Spleen (tissue), 11 donors: ENCODE results near the gene CCDC188. TPM values are rescaled to one million over a fixed set of nuclear protein-coding genes. Genes with fewer than 3 reads are reported as not detected.

ENCODE experiments used
- DNase-seq: peaks from one replicate; pipeline ENCODE4 v3.0.0-alpha.2; 2020
- H3K27ac ChIP-seq, 8 donors: fragments of 200-600 bp; sonication (generic) in 7 of 8; 1 replicate in 4 of 8; 2 replicates in 4 of 8; pipeline versions ENCODE4 v1.5.0 to v1.8.0; 2016 to 2021; ENCODE audit warnings: inconsistent platforms in 4 of 8, mild to moderate bottlenecking in 4 of 8, moderate library complexity in 1 of 8
- H3K27me3 ChIP-seq, 7 donors: fragments of 200-600 bp; sonication (generic) in 6 of 7; replicated peaks in 1 of 7; 1 replicate in 4 of 7; 2 replicates in 3 of 7; pipeline versions ENCODE4 v1.5.0 to v1.8.0; 2016 to 2021; ENCODE audit warnings: inconsistent platforms in 3 of 7, mild to moderate bottlenecking in 1 of 7
- H3K36me3 ChIP-seq, 6 donors: fragments of 200-600 bp; sonication (generic) in 5 of 6; 1 replicate in 4 of 6; 2 replicates in 2 of 6; pipeline versions ENCODE4 v1.5.0 to v1.8.0; 2016 to 2021; ENCODE audit warnings: inconsistent platforms in 2 of 6
- H3K4me1 ChIP-seq, 6 donors: fragments of 200-600 bp; sonication (generic) in 5 of 6; 1 replicate in 3 of 6; 2 replicates in 3 of 6; pipeline versions ENCODE4 v1.5.0 to v1.8.0; 2016 to 2021; ENCODE audit warnings: inconsistent platforms in 3 of 6
- H3K4me3 ChIP-seq, 8 donors: fragments of 200-600 bp; sonication (generic) in 7 of 8; 1 replicate in 4 of 8; 2 replicates in 4 of 8; pipeline versions ENCODE4 v1.5.0 to v1.8.0; 2016 to 2021; ENCODE audit warnings: inconsistent platforms in 4 of 8, mild to moderate bottlenecking in 4 of 8, moderate library complexity in 2 of 8
- H3K9me3 ChIP-seq, 8 donors: fragments of 200-600 bp; sonication (generic) in 7 of 8; 1 replicate in 4 of 8; 2 replicates in 4 of 8; pipeline versions ENCODE4 v1.5.0 to v1.8.0; 2016 to 2021; ENCODE audit warnings: inconsistent platforms in 4 of 8
- CTCF ChIP-seq, 11 experiments: fragments of 200-600 bp in 7 of 11; fragments of 450-650 bp in 4 of 11; sonication (generic) in 4 of 11; IDR thresholded peaks in 8 of 11; conservative IDR thresholded peaks in 3 of 11; 1 replicate in 7 of 11; 2 replicates in 4 of 11; pipeline versions ENCODE4 v1.4.0 to v1.8.0; 2016 to 2021; ENCODE audit warnings: antibody characterized with exemption in 11 of 11, inconsistent platforms in 4 of 11, mild to moderate bottlenecking in 1 of 11
- POLR2A ChIP-seq, 3 donors: fragments of 450-650 bp; IDR thresholded peaks; one replicate each; pipeline ENCODE4 v1.5.1; 2017; ENCODE audit warnings: antibody characterized with exemption in 3 of 3, mild to moderate bottlenecking in 1 of 3
- POLR2AphosphoS5 ChIP-seq, 3 donors: sonication (generic); formaldehyde crosslinking; IDR thresholded peaks; one replicate each; pipeline ENCODE4 v1.5.1; 2017; ENCODE audit warnings: antibody characterized with exemption in 3 of 3
- WGBS, 5 donors: extraction: QIAGEN DNeasy Blood & Tissue Kit in 3 of 5; methylation state at CpG; one replicate each; pipeline versions ENCODE4 v1.1.5 to v1.1.7; 2013 to 2018; 5-methylcytosine and 5-hydroxymethylcytosine counted together
- intact Hi-C: fragments of 100-400 bp; cut with DNase I; formaldehyde crosslinking; loops from one replicate; pipeline ENCODE4 v1.15.0; 2023; ENCODE audit warnings: low total_unique reads
- microRNA-seq, 3 donors: library from miRNA; unstranded; fragments of <30 nt; microRNA quantifications; one replicate each; pipeline versions ENCODE4 to v1.1.0, GENCODE V29; 2019 to 2020
- polyA plus RNA-seq, 3 donors: library from polyadenylated mRNA; stranded (reverse); fragments of 200-250 nt; gene quantifications; one replicate each; pipeline ENCODE4 v1.2.1, GENCODE V29; 2013
- small RNA-seq, 4 donors: library from RNA; depleted of rRNA; stranded (forward); fragments of <200 nt; gene quantifications; one replicate each; pipeline ENCODE3, GENCODE V24; 2016
- total RNA-seq, 7 donors: library from RNA; depleted of rRNA in 3 of 7; stranded (reverse); fragments of >200 nt in 3 of 7; fragmentation: NEBNext Ultra II Directional in 4 of 7; extraction: Animal tissue kit (Norgen Biotek cat#: 25700) in 4 of 7; gene quantifications; one replicate each; pipeline versions ENCODE4 v1.1.0 to v1.2.1, GENCODE V29; 2016 to 2021
- donor health status: healthy with polysubstance abuse.
- donor health status: DM: no; HTN: no; CAD: no; lungs with moderate emphysema.
- donor health status: DM: no; HTN: no; CAD: no.
- donor health status: Bipolar disorder and iron deficiency.
- donor health status: healthy.
- donor health status: DM: no; HTN: no; CAD: no.
- donor health status: DM: yes; HTN: yes; CAD: no.

Gene CCDC188
- total and polyA plus RNA-seq, 10 donors, result 0.29 to 7.6 (median 1.8) TPM; not detected in 1

DNA sequence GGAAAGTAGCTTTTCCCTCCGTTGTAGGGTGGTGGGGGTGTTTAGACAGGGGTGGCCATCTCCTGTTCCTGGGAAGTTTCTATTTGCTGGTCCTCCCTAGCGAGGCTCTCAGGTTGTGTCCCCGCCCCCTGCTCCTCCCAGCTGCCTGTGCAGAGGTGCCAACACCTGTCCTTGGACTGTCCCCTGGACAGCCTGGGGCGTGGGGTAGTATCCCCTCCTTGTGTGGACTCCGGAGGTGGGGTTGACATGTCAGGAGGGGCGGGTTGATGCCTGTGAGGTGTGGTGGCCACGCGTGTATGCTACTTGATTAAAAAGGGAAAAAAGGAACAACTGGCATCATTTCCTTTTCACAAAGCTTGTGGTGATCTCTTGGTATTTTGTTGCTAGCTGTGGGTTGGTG is 49.2 kb downstream of the CCDC188 start:
- H3K9me3 ChIP-seq, result peaks cover 0 to 5% (median under 1%) of the 10 kb centered on the region in 8 donors
- no peak overlapping the region for H3K27ac ChIP-seq
- H3K27me3 ChIP-seq, result no peaks in the 10 kb centered on the region
- H3K4me3 ChIP-seq, result no peak overlapping the region
- WGBS, 5 donors, result 51 to 79% (median 63%) methylated on average over 8 of the region's 8 CpGs
- intact Hi-C loops, result no loop called here
- no peak for TF ChIP-seq CTCF (IDR thresholded peaks at IDR 0.05 in 8 of 11, conservative IDR thresholded peaks at IDR 0.05 in 3 of 11)
- TF ChIP-seq POLR2AphosphoS5 (IDR thresholded peaks at IDR 0.05), result no peak
- TF ChIP-seq POLR2A (IDR thresholded peaks at IDR 0.05), result no peak
- peak; percentile 56 for DNase-seq
- peaks cover 0 to 100% (median 75%) of the 10 kb centered on the region in 6 donors for H3K36me3 ChIP-seq
- peaks cover 0 to 21% (median 6%) of the 10 kb centered on the region in 6 donors for H3K4me1 ChIP-seq

- intact Hi-C loops, result no loop called here
- peaks cover 0 to 8% (median 2%) of the 10 kb centered on the region in 8 donors for H3K9me3 ChIP-seq
- 89 to 97% (median 96%) methylated on average over 6 of the region's 6 CpGs for WGBS, 5 donors
- peak overlapping the region in 1 of 8 donors; percentile 68 for H3K27ac ChIP-seq
- peaks cover 0 to 21% (median 6%) of the 10 kb centered on the region in 6 donors for H3K4me1 ChIP-seq
- no peak for TF ChIP-seq CTCF (IDR thresholded peaks at IDR 0.05 in 8 of 11, conservative IDR thresholded peaks at IDR 0.05 in 3 of 11)
- TF ChIP-seq POLR2A (IDR thresholded peaks at IDR 0.05), result no peak
- TF ChIP-seq POLR2AphosphoS5 (IDR thresholded peaks at IDR 0.05), result no peak
- H3K36me3 ChIP-seq, result peaks cover 0 to 100% (median 75%) of the 10 kb centered on the region in 6 donors
- no peaks in the 10 kb centered on the region for H3K27me3 ChIP-seq
- no peak overlapping the region for H3K4me3 ChIP-seq
- DNase-seq, result peak; percentile 33
These were observed 51.6 kb downstream of the CCDC188 start for GRCh38 chr22:20099099-20099711.

Small RNA genes within 50 kb of the gene (microRNA-seq; reads per million reads assigned to microRNA genes)
- 0 to 0.36 (median 0) reads per million in 3 donors for gene MIR6816

Small RNA genes within 50 kb of the gene (small RNA-seq; reads per million reads assigned to genes)
- gene MIR6816 (0 reads per million in 4 donors), gene RF00599 (0 reads per million in 4 donors)

Other genes starting within 250 kb of the CCDC188 start
- gene COMT, start 209.3 kb downstream of the CCDC188 start, total RNA-seq, result 100 to 1,000 TPM in 5 of 7 donors, 10 to 100 TPM in 2; 86.4 to 216 (median 116) TPM
- 10 to 100 TPM; 63.5 to 98.0 (median 86.1) TPM for gene COMT, start 209.3 kb downstream of the CCDC188 start, polyA plus RNA-seq
- gene TXNRD2, start 209.2 kb downstream of the CCDC188 start, total RNA-seq, result 10 to 100 TPM; 21.6 to 44.8 (median 34.9) TPM
- 10 to 100 TPM; 23.3 to 45.9 (median 45.0) TPM for gene TXNRD2, start 209.2 kb downstream of the CCDC188 start, polyA plus RNA-seq
- 10 to 100 TPM; 18.1 to 96.7 (median 29.5) TPM for gene ARVCF, start 134.2 kb downstream of the CCDC188 start, total RNA-seq
- 10 to 100 TPM in 2 of 3 donors, 1 to 10 TPM in 1; 9.4 to 42.5 (median 10.4) TPM for gene ARVCF, start 134.2 kb downstream of the CCDC188 start, polyA plus RNA-seq
- gene TANGO2, start 129.9 kb downstream of the CCDC188 start, total RNA-seq, result 10 to 100 TPM; 35.9 to 72.2 (median 57.2) TPM
- gene TANGO2, start 129.9 kb downstream of the CCDC188 start, polyA plus RNA-seq, result 10 to 100 TPM; 18.7 to 30.9 (median 21.6) TPM
- 10 to 100 TPM; 25.1 to 62.7 (median 36.1) TPM for gene DGCR8, start 70.8 kb downstream of the CCDC188 start, total RNA-seq
- 10 to 100 TPM in 2 of 3 donors, 1 to 10 TPM in 1; 7.8 to 17.1 (median 14.3) TPM for gene DGCR8, start 70.8 kb downstream of the CCDC188 start, polyA plus RNA-seq
- 100 to 1,000 TPM in 3 of 7 donors, 10 to 100 TPM in 4; 56.7 to 111 (median 88.5) TPM for gene RANBP1, start 35.0 kb downstream of the CCDC188 start, total RNA-seq
- 100 to 1,000 TPM in 2 of 3 donors, 10 to 100 TPM in 1; 52.6 to 106 (median 101) TPM for gene RANBP1, start 35.0 kb downstream of the CCDC188 start, polyA plus RNA-seq
- 10 to 100 TPM; 70.4 to 89.8 (median 79.3) TPM for gene TRMT2A, start 33.8 kb downstream of the CCDC188 start, total RNA-seq
- 100 to 1,000 TPM in 2 of 3 donors, 10 to 100 TPM in 1; 75.1 to 142 (median 132) TPM for gene TRMT2A, start 33.8 kb downstream of the CCDC188 start, polyA plus RNA-seq
- 10 to 100 TPM; 24.3 to 71.5 (median 57.5) TPM for gene ZDHHC8, start 19.3 kb downstream of the CCDC188 start, total RNA-seq
- 10 to 100 TPM; 12.7 to 37.8 (median 21.4) TPM for gene ZDHHC8, start 19.3 kb downstream of the CCDC188 start, polyA plus RNA-seq
- 10 to 100 TPM in 2 of 7 donors, 1 to 10 TPM in 5; 4.5 to 11.8 (median 7.0) TPM for gene RTN4R, start 117.3 kb upstream of the CCDC188 start, total RNA-seq
- gene RTN4R, start 117.3 kb upstream of the CCDC188 start, polyA plus RNA-seq, result 1 to 10 TPM; 1.5 to 6.5 (median 2.8) TPM
- 10 to 100 TPM; 25.6 to 49.9 (median 32.4) TPM for gene DGCR6L, start 169.0 kb upstream of the CCDC188 start, total RNA-seq
- gene DGCR6L, start 169.0 kb upstream of the CCDC188 start, polyA plus RNA-seq, result 10 to 100 TPM; 50.0 to 70.0 (median 66.1) TPM
- gene ZNF74, start 243.1 kb upstream of the CCDC188 start, total RNA-seq, result 10 to 100 TPM in 2 of 7 donors, 1 to 10 TPM in 5; 6.2 to 11.7 (median 7.7) TPM
- gene ZNF74, start 243.1 kb upstream of the CCDC188 start, polyA plus RNA-seq, result 1 to 10 TPM; 3.4 to 5.6 (median 3.5) TPM